Nephron progenitor cell (in vitro differentiated cells): ENCODE results near the gene RAB10.
A peak's percentile ranks its signal among the peaks of the same experiment; 100 is the strongest.

Experiments
- DNase-seq: peaks from one replicate; pipeline ENCODE4 v3.0.0; 2021
- H3K27ac Mint-ChIP-seq: 2 replicates; pipeline ENCODE4 v1.8.0; 2021; ENCODE audit warnings: mild to moderate bottlenecking, moderate library complexity, mixed read lengths
- H3K27me3 Mint-ChIP-seq: 2 replicates; pipeline ENCODE4 v1.8.0; 2021; ENCODE audit warnings: mild to moderate bottlenecking, low read depth, mixed read lengths; ENCODE audit not compliant: poor library complexity
- H3K36me3 Mint-ChIP-seq: 2 replicates; pipeline ENCODE4 v1.8.0; 2021; ENCODE audit warnings: low read depth, mixed read lengths
- H3K4me1 Mint-ChIP-seq: 2 replicates; pipeline ENCODE4 v1.8.0; 2021; ENCODE audit warnings: mixed read lengths
- H3K4me3 Mint-ChIP-seq: 2 replicates; pipeline ENCODE4 v1.8.0; 2021; ENCODE audit warnings: mild to moderate bottlenecking, moderate library complexity, mixed read lengths
- H3K9me3 Mint-ChIP-seq: 2 replicates; pipeline ENCODE4 v1.8.0; 2021; ENCODE audit warnings: mild to moderate bottlenecking, moderate library complexity, mixed read lengths
- TF ChIP-seq, protein P1 (sequence below): fragments of 200-600 bp; sonication (generic); IDR thresholded peaks from 2 replicates; pipeline ENCODE4 v1.5.0; 2021; ENCODE audit warnings: antibody characterized with exemption

Gene RAB10

DNA sequence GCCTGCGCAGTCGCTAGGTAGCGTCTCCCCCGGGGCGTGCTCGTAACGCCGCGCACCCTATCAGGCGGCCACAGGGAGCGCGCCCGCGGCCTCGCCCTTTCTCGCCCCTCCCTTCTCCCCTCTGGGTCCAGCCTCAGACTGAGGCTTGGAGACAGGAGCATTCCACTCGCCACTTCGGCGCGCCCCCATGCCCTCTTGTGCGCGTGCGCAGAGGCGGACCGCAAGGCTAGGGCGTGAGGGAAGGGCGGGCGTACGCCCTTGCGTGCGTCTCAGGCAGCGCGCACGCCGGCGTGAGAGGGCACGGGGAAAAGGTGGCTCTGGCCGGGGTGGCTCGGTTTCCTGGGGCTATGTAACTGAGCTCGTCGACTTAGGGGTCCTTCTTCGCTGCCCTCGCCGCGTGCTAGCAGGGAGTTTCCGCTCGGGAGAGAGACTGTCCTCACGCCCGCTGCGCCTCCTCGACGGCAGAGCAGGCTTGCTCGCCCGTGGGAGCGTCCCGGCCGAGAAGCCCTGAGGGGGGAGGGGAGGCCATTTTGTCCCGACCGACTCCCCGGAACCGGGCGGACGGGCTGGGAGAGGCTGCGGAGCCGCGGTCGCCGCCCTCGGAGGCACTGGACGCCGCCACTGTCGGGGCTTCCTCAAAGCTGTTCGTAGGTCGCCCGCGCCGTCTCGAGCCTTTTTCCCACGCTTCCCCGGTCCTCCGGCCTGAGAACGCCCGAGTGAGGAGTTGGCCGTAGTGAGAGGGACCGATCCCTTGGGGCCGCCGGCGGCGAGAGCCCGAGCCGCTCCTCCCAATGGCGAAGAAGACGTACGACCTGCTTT lies at the start of gene RAB10:
RAB10 (plus strand) TSS at position 267 of the 819 bp plus-strand sequence; CDS start at position 792, 525 bp downstream.
- H3K4me3 Mint-ChIP-seq, result peak within 1 kb of the TSS; percentile 98
- H3K36me3 Mint-ChIP-seq, result peaks cover 28% of the 10 kb centered on the region
- peak; percentile 98 for DNase-seq
- H3K4me1 Mint-ChIP-seq, result peaks cover 26% of the 10 kb centered on the region
- peaks cover 9% of the 10 kb centered on the region for H3K27me3 Mint-ChIP-seq
- peak within 1 kb of the TSS; percentile 99 for H3K27ac Mint-ChIP-seq
- TF ChIP-seq, protein P1, sequence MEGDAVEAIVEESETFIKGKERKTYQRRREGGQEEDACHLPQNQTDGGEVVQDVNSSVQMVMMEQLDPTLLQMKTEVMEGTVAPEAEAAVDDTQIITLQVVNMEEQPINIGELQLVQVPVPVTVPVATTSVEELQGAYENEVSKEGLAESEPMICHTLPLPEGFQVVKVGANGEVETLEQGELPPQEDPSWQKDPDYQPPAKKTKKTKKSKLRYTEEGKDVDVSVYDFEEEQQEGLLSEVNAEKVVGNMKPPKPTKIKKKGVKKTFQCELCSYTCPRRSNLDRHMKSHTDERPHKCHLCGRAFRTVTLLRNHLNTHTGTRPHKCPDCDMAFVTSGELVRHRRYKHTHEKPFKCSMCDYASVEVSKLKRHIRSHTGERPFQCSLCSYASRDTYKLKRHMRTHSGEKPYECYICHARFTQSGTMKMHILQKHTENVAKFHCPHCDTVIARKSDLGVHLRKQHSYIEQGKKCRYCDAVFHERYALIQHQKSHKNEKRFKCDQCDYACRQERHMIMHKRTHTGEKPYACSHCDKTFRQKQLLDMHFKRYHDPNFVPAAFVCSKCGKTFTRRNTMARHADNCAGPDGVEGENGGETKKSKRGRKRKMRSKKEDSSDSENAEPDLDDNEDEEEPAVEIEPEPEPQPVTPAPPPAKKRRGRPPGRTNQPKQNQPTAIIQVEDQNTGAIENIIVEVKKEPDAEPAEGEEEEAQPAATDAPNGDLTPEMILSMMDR, result no peak
- no peaks in the 10 kb centered on the region for H3K9me3 Mint-ChIP-seq

DNA sequence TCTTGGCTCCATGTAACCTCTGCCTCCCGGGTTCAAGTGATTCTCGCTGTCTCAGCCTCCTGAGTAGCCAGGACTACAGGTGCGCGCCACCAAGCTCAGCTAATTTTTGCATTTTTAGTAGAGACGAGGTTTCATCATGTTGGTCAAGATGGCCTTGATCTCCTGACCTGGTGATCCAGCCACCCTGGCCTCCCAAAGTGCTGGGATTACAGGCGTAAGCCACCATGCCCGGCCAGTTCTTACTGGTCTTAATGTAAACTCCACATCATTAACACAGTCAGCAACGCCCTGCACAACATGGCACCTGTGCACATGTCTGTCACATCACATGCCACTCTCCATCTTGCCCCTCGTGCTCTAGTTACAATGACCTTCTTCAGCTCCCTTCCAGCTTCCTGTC lies 45.8 kb upstream of the RAB10 start:
- TF ChIP-seq, protein P1, result no peak
- H3K36me3 Mint-ChIP-seq, result no peaks in the 10 kb centered on the region
- H3K27me3 Mint-ChIP-seq, result peaks cover 27% of the 10 kb centered on the region
- DNase-seq, result no peak
- peaks cover 4% of the 10 kb centered on the region for H3K9me3 Mint-ChIP-seq
- peaks cover 10% of the 10 kb centered on the region for H3K4me1 Mint-ChIP-seq
- no peak overlapping the region for H3K27ac Mint-ChIP-seq
- no peak overlapping the region for H3K4me3 Mint-ChIP-seq

- DNase-seq, result no peak
- Mint-ChIP-seq H3K27me3 (peaks cover 28% of the 10 kb centered on the region), H3K4me3 (no peak overlapping the region), H3K9me3 (peaks cover 4% of the 10 kb centered on the region), H3K4me1 (peaks cover 8% of the 10 kb centered on the region), H3K27ac (no peak overlapping the region), H3K36me3 (no peaks in the 10 kb centered on the region)
- TF ChIP-seq, protein P1, result no peak
Observed at GRCh38 chr2:25989154-25989553, 44.7 kb upstream of the RAB10 start.

DNA sequence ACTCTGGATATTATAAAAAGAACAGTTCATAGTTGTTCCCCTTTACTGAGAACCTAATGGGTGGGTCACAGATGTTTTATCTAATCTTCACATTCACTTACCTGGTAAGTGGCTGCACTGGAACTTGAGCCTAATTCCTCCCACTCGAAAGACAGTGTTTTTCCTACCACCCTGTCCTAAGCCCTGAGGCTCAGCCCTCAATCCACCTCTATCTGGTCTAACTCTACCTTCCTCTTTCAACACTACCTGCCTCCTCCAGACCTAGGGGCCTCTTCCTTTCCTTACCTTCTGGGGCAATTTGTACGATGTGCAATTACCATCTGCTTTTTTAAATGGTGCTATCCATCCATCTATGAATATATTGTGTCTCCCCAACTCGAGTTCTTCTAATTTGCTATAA lies 41.9 kb upstream of the RAB10 start:
- no peak for DNase-seq
- H3K4me1 Mint-ChIP-seq, result peaks cover 8% of the 10 kb centered on the region
- peaks cover 4% of the 10 kb centered on the region for H3K9me3 Mint-ChIP-seq
- H3K4me3 Mint-ChIP-seq, result no peak overlapping the region
- H3K27me3 Mint-ChIP-seq, result peaks cover 18% of the 10 kb centered on the region
- TF ChIP-seq, protein P1, result no peak
- H3K36me3 Mint-ChIP-seq, result no peaks in the 10 kb centered on the region
- H3K27ac Mint-ChIP-seq, result no peak overlapping the region

GRCh38 chr2:25992556-25992955 lies 41.3 kb upstream of the RAB10 start:
- Mint-ChIP-seq H3K4me1 (peaks cover 8% of the 10 kb centered on the region), H3K4me3 (no peak overlapping the region), H3K27me3 (peaks cover 18% of the 10 kb centered on the region), H3K9me3 (peaks cover 4% of the 10 kb centered on the region), H3K27ac (no peak overlapping the region), H3K36me3 (no peaks in the 10 kb centered on the region)
- no peak for DNase-seq
- TF ChIP-seq, protein P1, result no peak

DNA sequence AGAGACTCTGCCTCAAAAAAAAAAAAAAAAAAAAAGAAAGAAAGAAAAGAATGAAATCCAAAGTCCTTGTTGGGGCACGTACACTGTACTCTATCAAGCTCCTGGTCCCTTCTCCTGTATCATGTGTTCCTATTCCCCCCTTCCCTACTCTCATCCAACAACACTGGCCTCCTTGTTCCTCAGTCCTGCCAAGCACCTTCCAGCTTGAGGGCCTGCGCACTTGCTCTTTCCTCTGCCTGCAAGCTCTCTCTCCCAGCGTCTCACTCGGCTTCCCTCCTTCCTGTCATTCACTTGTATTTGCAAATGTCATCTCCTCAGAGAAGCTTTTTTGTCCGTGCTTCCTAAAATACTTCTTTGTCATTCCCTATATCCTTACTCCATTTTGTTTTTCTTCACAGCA lies 40.8 kb upstream of the RAB10 start:
- peaks cover 4% of the 10 kb centered on the region for H3K9me3 Mint-ChIP-seq
- no peak for DNase-seq
- H3K36me3 Mint-ChIP-seq, result no peaks in the 10 kb centered on the region
- peaks cover 22% of the 10 kb centered on the region for H3K27me3 Mint-ChIP-seq
- H3K4me3 Mint-ChIP-seq, result no peak overlapping the region
- H3K27ac Mint-ChIP-seq, result no peak overlapping the region
- H3K4me1 Mint-ChIP-seq, result peaks cover 8% of the 10 kb centered on the region
- TF ChIP-seq, protein P1, result no peak
